Testis (tissue), 3 donors: Measurements from ENCODE around the gene NRG2. TPM values are rescaled to one million over a fixed set of nuclear protein-coding genes. Genes with fewer than 3 reads are reported as not detected.

Experiments
- DNase-seq: peaks from one replicate; pipeline ENCODE4 v3.0.0-alpha.2; 2019
- H3K27ac ChIP-seq, 2 donors: fragments of 200-600 bp; sonication (generic); one replicate each; pipeline ENCODE4 v1.5.1; 2019
- H3K27me3 ChIP-seq: fragments of 200-600 bp; sonication (generic); one replicate; pipeline ENCODE4 v1.5.1; 2019
- H3K36me3 ChIP-seq: fragments of 200-600 bp; sonication (generic); one replicate; pipeline ENCODE4 v1.5.1; 2017; ENCODE audit warnings: low read depth; ENCODE audit errors: missing control alignments
- H3K4me1 ChIP-seq: fragments of 200-600 bp; sonication (generic); one replicate; pipeline ENCODE4 v1.5.1; 2019
- H3K4me3 ChIP-seq, 2 donors: fragments of 200-600 bp; sonication (generic); one replicate each; pipeline ENCODE4 v1.5.1; 2017 to 2019
- H3K9me3 ChIP-seq: fragments of 200-600 bp; sonication (generic); one replicate; pipeline ENCODE4 v1.5.1; 2017
- POLR2A ChIP-seq: fragments of 450-650 bp; IDR thresholded peaks from one replicate; pipeline ENCODE4 v1.6.1; 2017; ENCODE audit warnings: antibody characterized with exemption, mild to moderate bottlenecking, moderate library complexity
- WGBS, 2 donors: methylation state at CpG; one replicate each; pipeline ENCODE4 v1.1.5; 2018; 5-methylcytosine and 5-hydroxymethylcytosine counted together
- intact Hi-C: fragments of 100-400 bp; cut with DNase I; formaldehyde crosslinking; loops from one replicate; pipeline ENCODE4 v1.15.1; 2023; ENCODE audit warnings: low total_unique reads
- polyA plus RNA-seq: library from polyadenylated mRNA; stranded (reverse); fragments of 350-450 nt; fragmentation: Illumina TruSeq; extraction: RNeasy Lipid Tissue Mini Kit (QIAGEN cat#74804); gene quantifications from one replicate; pipeline ENCODE4 v1.2.3, GENCODE V29; 2014; ENCODE audit warnings: low read depth, low replicate concordance; ENCODE audit not compliant: insufficient read depth
- total RNA-seq, 2 donors: library from RNA; depleted of rRNA; stranded (reverse); fragments of >200 nt; gene quantifications; one replicate each; pipeline ENCODE4 v1.2.3, GENCODE V29; 2016
- TF ChIP-seq, protein P1 (sequence below), 3 experiments: fragments of 450-650 bp in 2 of 3; fragments of 200-600 bp in 1 of 3; sonication (generic) in 1 of 3; IDR thresholded peaks; one replicate each; pipeline ENCODE4 v1.5.1; 2016 to 2019; ENCODE audit warnings: antibody characterized with exemption in 3 of 3, mild to moderate bottlenecking in 2 of 3, moderate library complexity in 1 of 3

Gene NRG2
- total and polyA plus RNA-seq, 3 donors from 2014 or later = 4.8 to 23.2 (median 13.0) TPM

DNA sequence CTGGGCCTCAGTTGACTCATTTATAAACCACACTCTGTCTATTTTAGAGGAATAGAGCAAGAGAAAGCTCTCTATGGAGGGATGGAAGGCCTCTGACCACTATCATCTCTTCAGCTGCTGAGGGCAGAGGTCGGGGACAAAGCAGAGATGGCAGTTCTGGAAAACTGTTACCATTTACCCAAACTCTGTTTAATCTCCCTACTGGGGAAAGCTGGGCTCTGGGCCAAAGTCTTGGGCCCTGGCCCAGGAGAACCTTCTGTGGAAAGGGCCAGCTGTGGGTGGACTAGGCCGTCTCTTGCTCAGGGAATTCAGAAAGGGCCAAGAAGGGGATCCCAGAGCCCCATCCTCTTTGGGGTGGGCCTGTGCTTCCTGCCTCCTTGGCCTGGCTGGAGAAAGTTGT is 147.5 kb downstream of the NRG2 start:
- peak; percentile 89 for DNase-seq
- TF ChIP-seq POLR2A = no peak
- TF ChIP-seq, protein P1, sequence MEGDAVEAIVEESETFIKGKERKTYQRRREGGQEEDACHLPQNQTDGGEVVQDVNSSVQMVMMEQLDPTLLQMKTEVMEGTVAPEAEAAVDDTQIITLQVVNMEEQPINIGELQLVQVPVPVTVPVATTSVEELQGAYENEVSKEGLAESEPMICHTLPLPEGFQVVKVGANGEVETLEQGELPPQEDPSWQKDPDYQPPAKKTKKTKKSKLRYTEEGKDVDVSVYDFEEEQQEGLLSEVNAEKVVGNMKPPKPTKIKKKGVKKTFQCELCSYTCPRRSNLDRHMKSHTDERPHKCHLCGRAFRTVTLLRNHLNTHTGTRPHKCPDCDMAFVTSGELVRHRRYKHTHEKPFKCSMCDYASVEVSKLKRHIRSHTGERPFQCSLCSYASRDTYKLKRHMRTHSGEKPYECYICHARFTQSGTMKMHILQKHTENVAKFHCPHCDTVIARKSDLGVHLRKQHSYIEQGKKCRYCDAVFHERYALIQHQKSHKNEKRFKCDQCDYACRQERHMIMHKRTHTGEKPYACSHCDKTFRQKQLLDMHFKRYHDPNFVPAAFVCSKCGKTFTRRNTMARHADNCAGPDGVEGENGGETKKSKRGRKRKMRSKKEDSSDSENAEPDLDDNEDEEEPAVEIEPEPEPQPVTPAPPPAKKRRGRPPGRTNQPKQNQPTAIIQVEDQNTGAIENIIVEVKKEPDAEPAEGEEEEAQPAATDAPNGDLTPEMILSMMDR (IDR thresholded peaks at IDR 0.05) = no peak
- WGBS, 2 donors = 17 to 40% methylated on average over 1 to 2 of the region's 2 CpGs
- H3K9me3 ChIP-seq = no peaks in the 10 kb centered on the region
- H3K27me3 ChIP-seq = no peaks in the 10 kb centered on the region
- H3K27ac ChIP-seq = no peak overlapping the region
- peaks cover 26% of the 10 kb centered on the region for H3K4me1 ChIP-seq
- no peak overlapping the region for H3K4me3 ChIP-seq
- intact Hi-C loops = no loop called here
- H3K36me3 ChIP-seq = no peaks in the 10 kb centered on the region

DNA sequence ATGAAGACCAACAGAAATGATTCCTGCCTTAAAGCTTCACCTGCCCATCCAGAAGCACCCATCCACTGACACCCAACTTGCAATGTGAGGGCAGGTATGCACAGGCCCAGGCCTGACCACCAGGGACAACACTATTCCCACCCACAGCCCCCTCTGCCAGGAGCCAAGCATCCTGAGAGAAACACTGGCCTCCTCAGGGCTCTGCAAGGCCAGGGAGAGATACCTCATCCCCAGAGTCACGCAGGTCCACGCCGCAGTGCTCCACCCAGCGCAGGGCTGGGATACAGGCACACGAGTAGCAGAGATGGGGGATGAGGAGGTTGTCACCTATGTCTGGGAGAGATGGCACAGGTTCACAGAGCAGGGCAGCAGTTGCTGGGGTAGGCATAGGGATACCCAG is 148.1 kb downstream of the NRG2 start:
- no peak for TF ChIP-seq POLR2A
- TF ChIP-seq, protein P1 (IDR thresholded peaks at IDR 0.05) = no peak
- intact Hi-C loops = no loop called here
- H3K27me3 ChIP-seq = no peaks in the 10 kb centered on the region
- H3K9me3 ChIP-seq = no peaks in the 10 kb centered on the region
- no peak overlapping the region for H3K4me3 ChIP-seq
- peaks cover 26% of the 10 kb centered on the region for H3K4me1 ChIP-seq
- H3K36me3 ChIP-seq = no peaks in the 10 kb centered on the region
- no peak overlapping the region for H3K27ac ChIP-seq
- WGBS, 2 donors = 81 to 98% methylated on average over 3 to 5 of the region's 5 CpGs
- DNase-seq = no peak

DNA sequence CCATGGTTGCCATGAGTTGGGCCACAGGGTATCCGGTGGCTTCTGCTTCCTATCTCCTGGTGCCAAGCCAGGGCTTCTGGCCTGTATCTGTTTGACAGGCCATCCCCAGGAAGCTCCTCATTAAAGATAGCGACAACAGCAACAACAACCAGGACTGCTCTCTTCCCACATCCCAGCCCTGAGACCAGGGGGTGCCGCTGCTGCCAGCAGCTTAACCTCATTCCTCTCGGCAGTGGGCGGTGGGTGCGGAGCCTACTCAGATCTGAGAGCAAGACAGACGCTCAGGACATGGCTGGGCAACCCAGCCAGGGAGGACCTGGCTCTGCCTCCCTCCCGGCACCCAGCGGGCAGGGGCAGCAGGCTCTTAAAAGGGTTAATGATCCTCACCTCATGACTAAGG is 149.2 kb downstream of the NRG2 start:
- H3K4me3 ChIP-seq = no peak overlapping the region
- no peak for DNase-seq
- no peaks in the 10 kb centered on the region for H3K9me3 ChIP-seq
- no peaks in the 10 kb centered on the region for H3K36me3 ChIP-seq
- WGBS, 2 donors = 85 to 87% methylated on average over 3 to 9 of the region's 9 CpGs
- peaks cover 26% of the 10 kb centered on the region for H3K4me1 ChIP-seq
- TF ChIP-seq POLR2A = no peak
- TF ChIP-seq, protein P1 (IDR thresholded peaks at IDR 0.05) = no peak
- H3K27me3 ChIP-seq = no peaks in the 10 kb centered on the region
- intact Hi-C loops = no loop called here
- no peak overlapping the region for H3K27ac ChIP-seq

DNA sequence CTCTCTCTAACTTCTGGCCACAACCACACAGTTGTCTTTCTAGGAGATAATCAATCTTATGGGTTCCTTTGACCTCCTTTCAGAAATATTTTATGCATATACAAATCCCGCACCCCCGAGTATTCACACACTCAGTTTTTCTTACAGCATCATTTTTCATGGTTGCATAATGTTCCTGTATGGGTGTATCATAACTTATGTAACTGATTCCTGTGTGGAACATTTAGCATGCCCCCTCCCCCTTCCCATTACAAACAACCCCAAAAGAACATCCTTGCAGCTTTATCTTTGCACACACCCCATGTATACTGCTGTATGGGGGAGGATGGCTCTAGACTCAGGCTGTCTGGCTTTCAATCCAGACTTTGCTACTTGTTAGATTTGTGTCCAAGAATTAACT is 153.7 kb downstream of the NRG2 start:
- Histone ChIP-seq H3K36me3 (no peaks in the 10 kb centered on the region), H3K27ac (no peak overlapping the region), H3K4me1 (peaks cover under 1% of the 10 kb centered on the region), H3K9me3 (no peaks in the 10 kb centered on the region), H3K4me3 (no peak overlapping the region), H3K27me3 (no peaks in the 10 kb centered on the region)
- intact Hi-C loops = no loop called here
- no peak for DNase-seq
- WGBS, 2 donors = 92 to 95% methylated on average over 2 of the region's 2 CpGs
- TF ChIP-seq, protein P1 (IDR thresholded peaks at IDR 0.05) = no peak
- TF ChIP-seq POLR2A = no peak

DNA sequence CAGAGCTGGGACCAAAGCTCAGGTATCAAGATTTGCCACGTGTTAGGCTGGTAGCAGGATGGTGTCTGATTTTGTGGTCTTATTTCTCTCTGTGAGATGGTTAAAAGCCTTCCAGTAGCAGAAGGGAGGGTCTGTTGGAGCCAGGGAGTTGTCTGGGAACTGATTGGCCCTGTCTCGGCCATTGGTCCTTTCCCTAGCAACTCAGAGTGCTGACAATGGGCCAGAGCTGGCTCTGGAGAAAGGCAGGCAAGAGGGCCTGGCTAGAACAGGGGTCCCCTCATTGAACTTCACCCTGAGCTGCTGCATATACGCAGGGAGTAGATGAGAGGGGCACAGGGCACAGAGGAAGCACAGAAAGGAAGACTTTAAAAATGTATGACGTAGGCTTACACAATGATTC is 154.7 kb downstream of the NRG2 start:
- no peaks in the 10 kb centered on the region for H3K36me3 ChIP-seq
- TF ChIP-seq, protein P1 (IDR thresholded peaks at IDR 0.05) = no peak
- TF ChIP-seq POLR2A = no peak
- no peaks in the 10 kb centered on the region for H3K27me3 ChIP-seq
- 60 to 77% methylated on average over 4 of the region's 4 CpGs for WGBS, 2 donors
- H3K9me3 ChIP-seq = no peaks in the 10 kb centered on the region
- intact Hi-C loops = no loop called here
- DNase-seq = no peak
- H3K4me1 ChIP-seq = no peaks in the 10 kb centered on the region
- H3K4me3 ChIP-seq = no peak overlapping the region
- H3K27ac ChIP-seq = no peak overlapping the region
